HEK293 (cell line): ENCODE data around the gene ITPR3.
A peak's percentile ranks its signal among the peaks of the same experiment; 100 is the strongest.

Experiments used
- CTCF ChIA-PET: fragments of 350-600 bp; formaldehyde crosslinking; extraction: SDS; loops from one replicate; lab custom pipeline; 2021; ENCODE audit warnings: antibody characterized with exemption; lab: Yijun Ruan, JAX
- POLR2A ChIA-PET: fragments of 300-600 bp; formaldehyde crosslinking; extraction: SDS; loops from one replicate; lab custom pipeline; 2020; ENCODE audit warnings: antibody characterized with exemption, inconsistent platforms; lab: Yijun Ruan, JAX
- H3K27ac ChIP-seq: fragments of 200-500 bp; sonication (Bioruptor generic); 2 replicates; pipeline ENCODE4 v1.5.1; 2014; ENCODE audit warnings: low read depth, low read length, control low read depth, inconsistent platforms; ENCODE audit errors: extremely low read depth
- H3K36me3 ChIP-seq, 2 experiments: fragments of 200-500 bp in 1 of 2; sonication (Bioruptor generic) in 1 of 2; 1 replicate in 1 of 2; 2 replicates in 1 of 2; pipeline ENCODE4 v1.5.1; 2014 to 2017; ENCODE audit warnings: inconsistent platforms in 2 of 2, low read length in 2 of 2; ENCODE audit not compliant: control insufficient read depth in 2 of 2, insufficient read depth in 1 of 2
- H3K4me1 ChIP-seq: fragments of 200-500 bp; sonication (Bioruptor generic); 2 replicates; pipeline ENCODE4 v1.5.1; 2014; ENCODE audit warnings: mild to moderate bottlenecking, low read length, inconsistent platforms; ENCODE audit not compliant: control insufficient read depth, insufficient read depth
- H3K4me3 ChIP-seq: 2 replicates; pipeline ENCODE4 v1.5.1; 2011; ENCODE audit warnings: low read depth, mild to moderate bottlenecking, control low read depth, low read length, moderate library complexity
- H3K9me3 ChIP-seq: fragments of 200-500 bp; sonication (Bioruptor generic); 2 replicates; pipeline ENCODE4 v1.5.1; 2014; ENCODE audit warnings: low read depth, low read length, inconsistent platforms; ENCODE audit not compliant: control insufficient read depth, insufficient read depth
- GFI1B ChIP-seq: fragments of 450-650 bp; formaldehyde crosslinking; IDR thresholded peaks from 2 replicates; pipeline ENCODE4 v1.5.1; 2016; ENCODE audit warnings: missing biosample characterization, missing genetic modification characterization
- GLIS2 ChIP-seq: fragments of 450-650 bp; formaldehyde crosslinking; IDR thresholded peaks from 2 replicates; pipeline ENCODE4 v1.5.1; 2016; ENCODE audit warnings: missing biosample characterization, missing genetic modification characterization
- KLF8 ChIP-seq: fragments of 450-650 bp; formaldehyde crosslinking; IDR thresholded peaks from 2 replicates; pipeline ENCODE4 v1.5.1; 2016; ENCODE audit warnings: missing biosample characterization, missing genetic modification characterization
- SP2 ChIP-seq: fragments of 450-650 bp; formaldehyde crosslinking; IDR thresholded peaks from 2 replicates; pipeline ENCODE4 v1.5.1; 2016; ENCODE audit warnings: missing biosample characterization, missing genetic modification characterization
- TRIM28 ChIP-seq: IDR thresholded peaks from 2 replicates; pipeline ENCODE4 v1.6.1; 2011; ENCODE audit warnings: low read length, control low read depth, borderline replicate concordance
- ZBTB21 ChIP-seq: fragments of 450-650 bp; formaldehyde crosslinking; IDR thresholded peaks from 2 replicates; pipeline ENCODE4 v1.5.1; 2017; ENCODE audit warnings: missing biosample characterization, missing genetic modification characterization
- ZFP37 ChIP-seq: fragments of 450-650 bp; formaldehyde crosslinking; IDR thresholded peaks from 2 replicates; pipeline ENCODE4 v1.5.1; 2016; ENCODE audit warnings: missing biosample characterization, missing genetic modification characterization
- ZNF140 ChIP-seq: fragments of 450-650 bp; formaldehyde crosslinking; IDR thresholded peaks from 2 replicates; pipeline ENCODE4 v1.5.1; 2016; ENCODE audit warnings: missing biosample characterization, missing genetic modification characterization
- ZNF48 ChIP-seq: fragments of 450-650 bp; formaldehyde crosslinking; IDR thresholded peaks from 2 replicates; pipeline ENCODE4 v1.5.1; 2016; ENCODE audit warnings: missing biosample characterization, missing genetic modification characterization
- ZNF529 ChIP-seq: fragments of 450-650 bp; formaldehyde crosslinking; IDR thresholded peaks from 2 replicates; pipeline ENCODE4 v1.5.1; 2017; ENCODE audit warnings: missing genetic modification characterization, missing biosample characterization; ENCODE audit not compliant: insufficient replicate concordance
- ZNF596 ChIP-seq: fragments of 450-650 bp; IDR thresholded peaks from 2 replicates; pipeline ENCODE4 v1.5.0; 2018; ENCODE audit warnings: missing biosample characterization, mild to moderate bottlenecking, missing genetic modification characterization, moderate library complexity
- ZNF830 ChIP-seq: fragments of 450-650 bp; IDR thresholded peaks from 2 replicates; pipeline ENCODE4 v1.5.0; 2018; ENCODE audit warnings: missing biosample characterization, missing genetic modification characterization, low read depth, mild to moderate bottlenecking, moderate library complexity
- ZNF837 ChIP-seq: fragments of 450-650 bp; formaldehyde crosslinking; IDR thresholded peaks from 2 replicates; pipeline ENCODE4 v1.5.1; 2016; ENCODE audit warnings: missing biosample characterization, missing genetic modification characterization
- TF ChIP-seq, protein P1 (sequence below): fragments of 450-650 bp; formaldehyde crosslinking; IDR thresholded peaks from 2 replicates; pipeline ENCODE4 v1.5.1; 2016; ENCODE audit warnings: missing biosample characterization, missing genetic modification characterization
- TF ChIP-seq, protein P2 (sequence below): fragments of 450-650 bp; formaldehyde crosslinking; IDR thresholded peaks from 2 replicates; pipeline ENCODE4 v1.5.1; 2016; ENCODE audit warnings: missing biosample characterization, missing genetic modification characterization
- TF ChIP-seq, protein P3 (sequence below): fragments of 450-650 bp; formaldehyde crosslinking; IDR thresholded peaks from 2 replicates; pipeline ENCODE4 v1.5.1; 2016; ENCODE audit warnings: missing biosample characterization, missing genetic modification characterization
- TF ChIP-seq, protein P4 (sequence below): fragments of 450-650 bp; formaldehyde crosslinking; IDR thresholded peaks from 2 replicates; pipeline ENCODE4 v1.5.1; 2017; ENCODE audit warnings: missing biosample characterization, missing genetic modification characterization
- TF ChIP-seq, protein P5 (sequence below): fragments of 450-650 bp; formaldehyde crosslinking; IDR thresholded peaks from 2 replicates; pipeline ENCODE4 v1.5.1; 2016; ENCODE audit warnings: missing biosample characterization, missing genetic modification characterization, borderline replicate concordance

Gene ITPR3

DNA sequence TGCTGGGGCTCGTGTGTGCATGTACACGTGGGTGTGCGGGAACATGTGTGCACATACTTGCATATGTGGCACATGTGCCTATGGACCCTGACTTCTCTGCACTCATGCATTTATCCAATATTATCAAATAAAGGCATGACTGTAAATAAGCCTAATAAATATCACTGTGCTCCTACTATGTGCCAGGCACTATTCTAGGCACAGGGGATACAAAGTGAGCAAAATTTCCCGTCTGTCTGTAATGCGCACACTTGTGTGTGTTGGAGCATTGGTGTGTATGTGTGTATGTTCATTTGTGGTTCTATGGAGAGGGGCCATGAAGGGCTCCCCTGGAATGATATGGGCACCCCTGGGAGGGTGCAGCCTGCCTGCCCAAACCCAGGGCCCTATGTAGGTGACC lies 41.9 kb downstream of the ITPR3 start:
- H3K27ac ChIP-seq, result no peak overlapping the region
- ChIA-PET POLR2A (no interaction called here), CTCF (interaction anchor here (0.6 to 2.5 kb wide), 2 partner anchors 9 to 38 kb away, joined by 3 to 6 read pairs; no protein-coding TSS in a partner anchor)
- peaks cover 0 to 10% of the 10 kb centered on the region in 2 experiments; a peak in 1 of 3 replicates for H3K36me3 ChIP-seq
- no peaks in the 10 kb centered on the region for H3K9me3 ChIP-seq
- no peaks in the 10 kb centered on the region for H3K4me1 ChIP-seq
- TF ChIP-seq ZBTB21 (tag by site-specific recombination) (no peak), ZNF529 (tag by site-specific recombination) (no peak), GFI1B (no peak), ZNF48 (tag by site-specific recombination) (no peak), ZNF830 (tag by site-specific recombination) (no peak), TRIM28 (no peak), ZNF140 (tag by site-specific recombination) (no peak), ZFP37 (tag by site-specific recombination) (no peak), ZNF596 (tag by site-specific recombination) (no peak), ZNF837 (tag by site-specific recombination) (no peak), SP2 (no peak), KLF8 (tag by site-specific recombination) (no peak)
- TF ChIP-seq, protein P1, sequence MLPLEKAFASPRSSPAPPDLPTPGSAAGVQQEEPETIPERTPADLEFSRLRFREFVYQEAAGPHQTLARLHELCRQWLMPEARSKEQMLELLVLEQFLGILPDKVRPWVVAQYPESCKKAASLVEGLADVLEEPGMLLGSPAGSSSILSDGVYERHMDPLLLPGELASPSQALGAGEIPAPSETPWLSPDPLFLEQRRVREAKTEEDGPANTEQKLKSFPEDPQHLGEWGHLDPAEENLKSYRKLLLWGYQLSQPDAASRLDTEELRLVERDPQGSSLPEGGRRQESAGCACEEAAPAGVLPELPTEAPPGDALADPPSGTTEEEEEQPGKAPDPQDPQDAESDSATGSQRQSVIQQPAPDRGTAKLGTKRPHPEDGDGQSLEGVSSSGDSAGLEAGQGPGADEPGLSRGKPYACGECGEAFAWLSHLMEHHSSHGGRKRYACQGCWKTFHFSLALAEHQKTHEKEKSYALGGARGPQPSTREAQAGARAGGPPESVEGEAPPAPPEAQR (tag by site-specific recombination), result no peak
- TF ChIP-seq, protein P2, sequence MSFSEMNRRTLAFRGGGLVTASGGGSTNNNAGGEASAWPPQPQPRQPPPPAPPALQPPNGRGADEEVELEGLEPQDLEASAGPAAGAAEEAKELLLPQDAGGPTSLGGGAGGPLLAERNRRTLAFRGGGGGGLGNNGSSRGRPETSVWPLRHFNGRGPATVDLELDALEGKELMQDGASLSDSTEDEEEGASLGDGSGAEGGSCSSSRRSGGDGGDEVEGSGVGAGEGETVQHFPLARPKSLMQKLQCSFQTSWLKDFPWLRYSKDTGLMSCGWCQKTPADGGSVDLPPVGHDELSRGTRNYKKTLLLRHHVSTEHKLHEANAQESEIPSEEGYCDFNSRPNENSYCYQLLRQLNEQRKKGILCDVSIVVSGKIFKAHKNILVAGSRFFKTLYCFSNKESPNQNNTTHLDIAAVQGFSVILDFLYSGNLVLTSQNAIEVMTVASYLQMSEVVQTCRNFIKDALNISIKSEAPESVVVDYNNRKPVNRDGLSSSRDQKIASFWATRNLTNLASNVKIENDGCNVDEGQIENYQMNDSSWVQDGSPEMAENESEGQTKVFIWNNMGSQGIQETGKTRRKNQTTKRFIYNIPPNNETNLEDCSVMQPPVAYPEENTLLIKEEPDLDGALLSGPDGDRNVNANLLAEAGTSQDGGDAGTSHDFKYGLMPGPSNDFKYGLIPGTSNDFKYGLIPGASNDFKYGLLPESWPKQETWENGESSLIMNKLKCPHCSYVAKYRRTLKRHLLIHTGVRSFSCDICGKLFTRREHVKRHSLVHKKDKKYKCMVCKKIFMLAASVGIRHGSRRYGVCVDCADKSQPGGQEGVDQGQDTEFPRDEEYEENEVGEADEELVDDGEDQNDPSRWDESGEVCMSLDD, result no peak
- TF ChIP-seq, protein P3, sequence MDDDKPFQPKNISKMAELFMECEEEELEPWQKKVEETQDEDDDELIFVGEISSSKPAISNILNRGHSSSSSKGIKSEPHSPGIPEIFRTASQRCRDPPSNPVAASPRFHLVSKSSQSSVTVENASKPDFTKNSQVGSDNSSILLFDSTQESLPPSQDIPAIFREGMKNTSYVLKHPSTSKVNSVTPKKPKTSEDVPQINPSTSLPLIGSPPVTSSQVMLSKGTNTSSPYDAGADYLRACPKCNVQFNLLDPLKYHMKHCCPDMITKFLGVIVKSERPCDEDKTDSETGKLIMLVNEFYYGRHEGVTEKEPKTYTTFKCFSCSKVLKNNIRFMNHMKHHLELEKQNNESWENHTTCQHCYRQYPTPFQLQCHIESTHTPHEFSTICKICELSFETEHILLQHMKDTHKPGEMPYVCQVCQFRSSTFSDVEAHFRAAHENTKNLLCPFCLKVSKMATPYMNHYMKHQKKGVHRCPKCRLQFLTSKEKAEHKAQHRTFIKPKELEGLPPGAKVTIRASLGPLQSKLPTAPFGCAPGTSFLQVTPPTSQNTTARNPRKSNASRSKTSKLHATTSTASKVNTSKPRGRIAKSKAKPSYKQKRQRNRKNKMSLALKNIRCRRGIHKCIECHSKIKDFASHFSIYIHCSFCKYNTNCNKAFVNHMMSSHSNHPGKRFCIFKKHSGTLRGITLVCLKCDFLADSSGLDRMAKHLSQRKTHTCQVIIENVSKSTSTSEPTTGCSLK (tag by site-specific recombination), result no peak
- TF ChIP-seq, protein P4, sequence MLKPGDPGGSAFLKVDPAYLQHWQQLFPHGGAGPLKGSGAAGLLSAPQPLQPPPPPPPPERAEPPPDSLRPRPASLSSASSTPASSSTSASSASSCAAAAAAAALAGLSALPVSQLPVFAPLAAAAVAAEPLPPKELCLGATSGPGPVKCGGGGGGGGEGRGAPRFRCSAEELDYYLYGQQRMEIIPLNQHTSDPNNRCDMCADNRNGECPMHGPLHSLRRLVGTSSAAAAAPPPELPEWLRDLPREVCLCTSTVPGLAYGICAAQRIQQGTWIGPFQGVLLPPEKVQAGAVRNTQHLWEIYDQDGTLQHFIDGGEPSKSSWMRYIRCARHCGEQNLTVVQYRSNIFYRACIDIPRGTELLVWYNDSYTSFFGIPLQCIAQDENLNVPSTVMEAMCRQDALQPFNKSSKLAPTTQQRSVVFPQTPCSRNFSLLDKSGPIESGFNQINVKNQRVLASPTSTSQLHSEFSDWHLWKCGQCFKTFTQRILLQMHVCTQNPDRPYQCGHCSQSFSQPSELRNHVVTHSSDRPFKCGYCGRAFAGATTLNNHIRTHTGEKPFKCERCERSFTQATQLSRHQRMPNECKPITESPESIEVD (tag by site-specific recombination), result no peak
- H3K4me3 ChIP-seq, result no peak overlapping the region

DNA sequence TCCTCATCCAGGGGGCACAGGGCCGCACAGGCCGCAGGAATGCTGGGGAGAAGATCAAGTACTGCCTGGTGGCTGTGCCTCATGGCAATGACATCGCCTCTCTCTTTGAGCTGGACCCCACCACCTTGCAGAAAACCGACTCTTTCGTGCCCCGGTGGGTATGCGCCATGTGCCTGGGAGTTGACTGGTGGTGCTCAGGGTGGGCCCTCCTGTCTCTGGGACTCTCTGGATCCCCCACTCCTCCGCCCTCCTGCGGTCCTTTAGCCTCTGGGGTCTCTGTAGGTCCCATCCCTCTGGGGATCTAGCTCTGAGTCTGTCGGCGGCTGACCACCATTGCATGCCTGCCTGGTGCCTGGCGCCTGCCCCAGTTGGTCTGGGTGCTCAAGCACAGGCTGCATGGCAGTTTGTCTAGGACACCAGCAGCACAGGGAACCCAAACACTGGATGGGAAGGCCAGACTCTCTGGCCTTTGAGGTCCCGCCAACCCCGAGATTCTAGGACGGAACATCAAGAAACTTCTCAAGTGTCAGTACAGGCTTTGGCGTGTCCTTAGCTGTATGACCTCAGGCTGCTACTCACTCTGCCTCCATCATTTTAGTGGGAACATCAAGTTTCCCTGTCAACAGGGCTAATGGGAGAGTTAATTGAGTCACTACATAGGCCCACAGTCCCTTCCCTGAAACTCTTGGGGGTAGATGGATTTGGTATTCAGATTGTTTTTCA lies 42.8 kb downstream of the ITPR3 start:
- Histone ChIP-seq H3K4me1 (no peaks in the 10 kb centered on the region), H3K4me3 (no peak overlapping the region), H3K36me3 (peaks cover 0 to 17% of the 10 kb centered on the region in 2 experiments; a peak in 1 of 3 replicates), H3K27ac (no peak overlapping the region), H3K9me3 (no peaks in the 10 kb centered on the region)
- POLR2A ChIA-PET, result no interaction called here
- CTCF ChIA-PET, result interaction anchor here (2.5 kb wide), 1 partner anchor 37 kb away, joined by 6 read pairs; no protein-coding TSS in a partner anchor
- TF ChIP-seq, protein P5, sequence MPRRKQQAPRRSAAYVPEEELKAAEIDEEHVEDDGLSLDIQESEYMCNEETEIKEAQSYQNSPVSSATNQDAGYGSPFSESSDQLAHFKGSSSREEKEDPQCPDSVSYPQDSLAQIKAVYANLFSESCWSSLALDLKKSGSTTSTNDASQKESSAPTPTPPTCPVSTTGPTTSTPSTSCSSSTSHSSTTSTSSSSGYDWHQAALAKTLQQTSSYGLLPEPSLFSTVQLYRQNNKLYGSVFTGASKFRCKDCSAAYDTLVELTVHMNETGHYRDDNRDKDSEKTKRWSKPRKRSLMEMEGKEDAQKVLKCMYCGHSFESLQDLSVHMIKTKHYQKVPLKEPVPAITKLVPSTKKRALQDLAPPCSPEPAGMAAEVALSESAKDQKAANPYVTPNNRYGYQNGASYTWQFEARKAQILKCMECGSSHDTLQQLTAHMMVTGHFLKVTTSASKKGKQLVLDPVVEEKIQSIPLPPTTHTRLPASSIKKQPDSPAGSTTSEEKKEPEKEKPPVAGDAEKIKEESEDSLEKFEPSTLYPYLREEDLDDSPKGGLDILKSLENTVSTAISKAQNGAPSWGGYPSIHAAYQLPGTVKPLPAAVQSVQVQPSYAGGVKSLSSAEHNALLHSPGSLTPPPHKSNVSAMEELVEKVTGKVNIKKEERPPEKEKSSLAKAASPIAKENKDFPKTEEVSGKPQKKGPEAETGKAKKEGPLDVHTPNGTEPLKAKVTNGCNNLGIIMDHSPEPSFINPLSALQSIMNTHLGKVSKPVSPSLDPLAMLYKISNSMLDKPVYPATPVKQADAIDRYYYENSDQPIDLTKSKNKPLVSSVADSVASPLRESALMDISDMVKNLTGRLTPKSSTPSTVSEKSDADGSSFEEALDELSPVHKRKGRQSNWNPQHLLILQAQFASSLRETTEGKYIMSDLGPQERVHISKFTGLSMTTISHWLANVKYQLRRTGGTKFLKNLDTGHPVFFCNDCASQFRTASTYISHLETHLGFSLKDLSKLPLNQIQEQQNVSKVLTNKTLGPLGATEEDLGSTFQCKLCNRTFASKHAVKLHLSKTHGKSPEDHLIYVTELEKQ (tag by site-specific recombination), result no peak
- TF ChIP-seq GLIS2 (tag by site-specific recombination), result 0 out of 2 replicates have a peak, but pooled peaks have one; percentile 4
